Upper lobe of left lung (tissue), 4 donors: ENCODE results near the gene SEPTIN8.

ENCODE experiments used
- POLR2A ChIP-seq, 4 donors: fragments of 450-650 bp; IDR thresholded peaks; one replicate each; pipeline ENCODE4 v1.5.1; 2016 to 2017; ENCODE audit warnings: antibody characterized with exemption in 4 of 4, mild to moderate bottlenecking in 2 of 4
- TF ChIP-seq, protein P1 (sequence below), 6 experiments: fragments of 450-650 bp in 4 of 6; fragments of 200-600 bp in 2 of 6; sonication (generic) in 2 of 6; IDR thresholded peaks; one replicate each; pipeline ENCODE4 v1.5.1; 2016 to 2019; ENCODE audit warnings: antibody characterized with exemption in 6 of 6

GRCh38 chr5:132751444-132751843, 25.6 kb downstream of the SEPTIN8 start:
- TF ChIP-seq, protein P1, sequence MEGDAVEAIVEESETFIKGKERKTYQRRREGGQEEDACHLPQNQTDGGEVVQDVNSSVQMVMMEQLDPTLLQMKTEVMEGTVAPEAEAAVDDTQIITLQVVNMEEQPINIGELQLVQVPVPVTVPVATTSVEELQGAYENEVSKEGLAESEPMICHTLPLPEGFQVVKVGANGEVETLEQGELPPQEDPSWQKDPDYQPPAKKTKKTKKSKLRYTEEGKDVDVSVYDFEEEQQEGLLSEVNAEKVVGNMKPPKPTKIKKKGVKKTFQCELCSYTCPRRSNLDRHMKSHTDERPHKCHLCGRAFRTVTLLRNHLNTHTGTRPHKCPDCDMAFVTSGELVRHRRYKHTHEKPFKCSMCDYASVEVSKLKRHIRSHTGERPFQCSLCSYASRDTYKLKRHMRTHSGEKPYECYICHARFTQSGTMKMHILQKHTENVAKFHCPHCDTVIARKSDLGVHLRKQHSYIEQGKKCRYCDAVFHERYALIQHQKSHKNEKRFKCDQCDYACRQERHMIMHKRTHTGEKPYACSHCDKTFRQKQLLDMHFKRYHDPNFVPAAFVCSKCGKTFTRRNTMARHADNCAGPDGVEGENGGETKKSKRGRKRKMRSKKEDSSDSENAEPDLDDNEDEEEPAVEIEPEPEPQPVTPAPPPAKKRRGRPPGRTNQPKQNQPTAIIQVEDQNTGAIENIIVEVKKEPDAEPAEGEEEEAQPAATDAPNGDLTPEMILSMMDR (IDR thresholded peaks at IDR 0.05) = no peak
- no peak for TF ChIP-seq POLR2A (IDR thresholded peaks at IDR 0.05)
